Renal pelvis (tissue), 4 donors: ENCODE measurements around the gene PRND. TPM values are rescaled to one million over a fixed set of nuclear protein-coding genes. Genes with fewer than 3 reads are reported as not detected.
"Not testable (repeated sequence)": the region's sequence is repeated elsewhere in the genome, so short reads cannot be mapped to it uniquely, and the experiment has no call there.

Experiments used
- DNase-seq: peaks from one replicate; pipeline ENCODE4 v3.0.0-alpha.2; 2013
- polyA plus RNA-seq, 3 donors: library from polyadenylated mRNA; unstranded; fragments of 120-200 nt; gene quantifications; one replicate each; pipeline ENCODE4 v1.2.1, GENCODE V29; 2013; ENCODE audit not compliant: insufficient read length in 3 of 3

PRND gene
- polyA plus RNA-seq, 3 donors, result 2.7 to 3.8 (median 3.3) TPM

GRCh38 chr20:4730780-4731179 is 9.1 kb downstream of the PRND start:
- DNase-seq, result no peak

DNA sequence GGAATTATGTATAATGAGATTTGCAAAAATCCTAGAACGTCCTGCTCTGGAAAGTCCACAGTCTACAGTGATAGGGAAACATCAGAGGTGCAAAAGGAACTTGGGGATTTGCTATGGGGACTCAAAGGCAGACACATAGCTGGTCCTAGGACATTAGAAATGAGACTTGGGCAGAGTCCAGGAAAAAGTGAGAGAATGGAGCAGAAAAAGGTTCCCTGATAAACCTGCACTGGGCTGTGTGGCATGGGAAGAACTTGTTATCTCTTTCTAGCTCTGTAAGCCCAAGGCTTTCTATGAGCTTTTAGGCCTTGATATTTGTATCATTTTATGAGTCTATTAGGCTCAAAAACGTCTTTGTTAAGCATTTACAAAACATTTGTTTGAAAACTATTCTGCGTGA is 15.2 kb downstream of the PRND start:
- no peak for DNase-seq

- DNase-seq, result no peak
These were observed 16.3 kb downstream of the PRND start for GRCh38 chr20:4737857-4738627.

GRCh38 chr20:4740774-4741431 is 19.2 kb downstream of the PRND start:
- DNase-seq, result no peak

DNA sequence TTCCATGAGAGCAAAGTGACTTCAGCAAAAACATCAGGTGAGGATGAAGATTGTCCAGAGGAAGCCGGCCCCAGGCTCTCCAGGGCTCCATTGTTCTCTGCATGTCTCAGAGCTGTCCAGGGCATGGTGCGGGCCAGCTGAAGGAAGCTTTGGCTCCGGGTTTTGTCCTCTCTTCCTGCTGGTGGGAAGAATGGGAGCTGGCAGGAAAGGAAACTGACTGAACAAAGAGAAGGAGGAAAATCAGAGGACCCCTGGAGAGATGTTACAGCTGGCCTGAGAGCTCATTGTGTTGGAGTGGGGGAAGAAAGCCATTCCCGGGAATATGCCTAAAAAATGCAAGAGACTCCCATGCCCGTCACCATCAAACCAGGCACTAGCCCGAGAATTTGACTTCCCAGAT is 27.1 kb downstream of the PRND start:
- no peak for DNase-seq

DNA sequence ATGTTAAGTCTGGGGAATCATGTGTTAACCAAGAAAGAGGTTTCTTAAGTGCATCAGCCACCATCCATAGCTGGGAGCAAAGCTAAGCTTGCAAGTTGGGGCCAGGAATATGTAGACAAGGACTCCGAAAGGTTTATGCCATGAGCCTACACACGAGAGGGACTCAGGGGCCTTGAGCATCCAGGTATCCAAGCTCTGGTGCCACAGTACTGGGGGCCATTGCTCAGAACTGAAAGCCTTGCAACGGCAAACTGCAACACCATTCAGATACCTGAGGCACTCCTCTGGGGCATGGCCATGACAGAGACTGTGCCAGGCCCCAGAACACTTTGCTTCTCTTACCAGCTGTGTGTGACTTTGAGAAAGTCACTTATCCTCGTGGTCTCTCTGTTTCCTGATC is 27.6 kb downstream of the PRND start:
- DNase-seq, result no peak

DNA sequence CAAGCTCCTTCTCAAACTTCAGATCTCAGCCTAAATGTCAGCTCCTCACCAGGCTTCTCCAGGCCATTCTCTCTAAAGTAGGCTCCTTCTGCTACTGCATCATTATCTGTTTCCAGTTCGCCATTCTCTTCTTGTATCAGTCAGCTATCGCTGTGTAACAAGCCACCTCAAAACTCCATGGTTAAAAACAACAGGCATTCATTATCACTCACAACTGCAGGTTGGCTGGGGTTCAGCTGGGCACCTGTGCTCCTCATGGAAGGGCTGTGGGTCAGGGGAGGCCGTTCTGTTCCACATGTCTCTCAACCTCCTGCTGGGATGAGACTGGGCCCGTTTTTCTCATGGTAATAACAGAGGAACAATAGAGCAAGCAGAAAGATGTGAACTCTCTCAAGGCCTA is 28.7 kb downstream of the PRND start:
- DNase-seq, result no peak

DNA sequence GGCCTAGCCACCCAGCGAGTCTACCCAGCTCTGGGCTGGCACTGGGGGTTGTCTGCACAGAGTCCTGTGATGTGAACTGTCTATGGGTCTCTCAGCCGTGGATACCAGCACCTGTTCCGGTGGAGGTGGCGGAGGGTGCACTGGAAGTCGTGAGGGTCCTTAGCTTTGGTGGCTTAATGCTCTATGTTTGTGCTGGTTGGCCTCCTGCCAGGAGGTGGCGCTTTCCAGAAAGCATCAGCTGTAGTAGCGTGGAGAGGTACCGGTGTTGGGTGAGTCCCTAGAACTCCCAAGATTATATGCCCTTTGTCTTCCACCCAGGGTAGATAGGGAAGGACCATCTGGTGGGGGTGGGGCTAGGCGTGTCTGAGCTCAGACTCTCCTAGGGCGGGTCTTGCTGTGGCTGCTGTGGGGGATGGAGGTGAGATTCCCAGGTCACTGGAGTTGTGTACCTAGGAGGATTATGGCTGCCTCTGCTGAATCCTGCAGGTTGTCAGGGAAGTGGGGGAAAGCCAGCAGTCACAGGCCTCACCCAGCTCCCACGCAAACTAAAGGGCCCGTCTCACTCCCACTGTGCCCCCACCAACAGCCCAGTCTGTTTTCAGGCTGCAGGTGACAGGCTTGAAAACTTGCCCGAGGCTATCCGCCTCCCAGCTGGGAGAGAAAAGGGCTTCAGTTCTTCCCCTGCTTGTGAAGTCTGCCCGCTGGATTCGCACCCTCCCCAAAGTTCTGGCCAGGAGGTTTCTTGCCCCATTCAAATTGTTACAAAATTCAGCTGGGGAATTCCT is 37.6 kb downstream of the PRND start:
- DNase-seq, result not testable (repeated sequence)

DNA sequence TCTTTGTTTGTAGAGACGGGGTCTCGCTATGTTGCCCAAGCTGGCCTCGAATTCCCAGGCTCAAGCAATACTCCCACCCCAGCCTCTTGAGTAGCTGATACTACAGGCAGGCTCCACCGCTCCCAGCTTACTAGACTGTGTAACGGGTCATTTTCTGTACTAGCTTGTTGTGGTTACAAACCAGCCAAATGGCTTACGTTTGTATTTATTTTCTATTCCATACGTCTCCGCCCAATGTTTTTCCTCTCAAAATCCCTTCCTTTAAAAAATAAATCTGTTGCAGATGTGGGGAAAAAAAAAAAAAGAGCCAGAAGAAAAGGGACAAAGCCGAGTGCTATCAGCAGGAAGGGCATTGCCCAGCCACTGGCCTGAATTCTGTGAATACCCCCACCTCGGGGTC is 41.6 kb downstream of the PRND start:
- DNase-seq, result no peak

GRCh38 chr20:4763723-4764510 is 42.2 kb downstream of the PRND start:
- no peak for DNase-seq

- no peak for DNase-seq
These were observed 43.1 kb downstream of the PRND start for GRCh38 chr20:4764805-4765204.

DNA sequence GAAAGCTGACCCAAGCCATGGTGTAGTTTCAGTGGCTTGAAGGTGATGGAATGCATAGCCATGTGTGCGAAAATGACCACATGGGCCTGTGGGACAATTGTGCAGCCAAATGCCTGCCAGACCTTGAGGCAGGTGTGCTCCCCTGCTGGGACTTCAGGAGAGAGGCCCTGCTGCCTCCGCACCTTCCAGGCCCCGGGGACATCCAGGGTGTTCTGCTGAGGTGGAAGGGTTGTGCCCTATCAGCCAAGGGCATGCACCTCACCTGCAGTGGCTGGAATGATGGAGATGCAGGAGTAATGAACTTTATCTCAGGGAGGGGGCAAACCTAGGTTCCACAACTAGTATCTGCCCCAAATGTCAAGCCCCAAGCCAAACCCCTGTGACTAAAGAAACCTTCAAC is 44.0 kb downstream of the PRND start:
- DNase-seq, result no peak

DNA sequence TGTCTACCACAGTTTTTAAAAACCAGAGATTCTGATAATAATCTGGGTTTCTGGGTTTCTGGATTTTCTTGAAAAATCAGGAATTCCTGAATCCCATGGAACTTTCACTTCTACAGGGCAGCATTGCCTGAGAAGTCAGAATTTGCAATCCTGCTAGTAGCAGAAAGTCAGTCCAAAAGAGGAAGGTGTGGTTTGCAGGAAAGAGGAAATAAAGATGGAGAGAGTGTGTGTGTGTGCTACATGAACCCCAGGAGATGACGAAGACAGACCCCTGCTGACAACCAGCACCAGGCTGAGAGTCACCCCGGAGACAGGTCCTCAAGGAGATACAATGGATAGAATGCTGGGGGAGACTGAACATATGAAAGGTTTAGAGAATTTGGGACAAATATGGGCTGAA is 44.9 kb downstream of the PRND start:
- no peak for DNase-seq

DNA sequence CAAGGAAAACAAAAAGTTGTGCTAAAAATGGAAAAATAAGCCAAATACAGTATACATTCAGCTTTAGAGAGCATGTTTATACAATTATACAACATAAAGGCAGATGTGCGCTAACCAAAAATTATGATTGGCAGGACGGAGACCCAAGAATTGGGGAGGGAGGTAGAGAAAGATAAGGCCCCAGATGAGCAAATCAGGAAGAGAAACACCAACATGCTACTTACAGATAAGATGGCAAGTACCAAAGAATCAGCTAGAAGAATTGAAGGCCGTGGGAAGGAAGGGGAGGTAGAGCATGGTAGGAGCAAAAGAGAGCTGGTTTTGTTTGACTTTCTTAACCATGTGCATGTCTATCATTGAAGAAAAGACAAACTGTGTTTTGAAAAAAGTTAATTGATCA is 45.4 kb downstream of the PRND start:
- no peak for DNase-seq

DNA sequence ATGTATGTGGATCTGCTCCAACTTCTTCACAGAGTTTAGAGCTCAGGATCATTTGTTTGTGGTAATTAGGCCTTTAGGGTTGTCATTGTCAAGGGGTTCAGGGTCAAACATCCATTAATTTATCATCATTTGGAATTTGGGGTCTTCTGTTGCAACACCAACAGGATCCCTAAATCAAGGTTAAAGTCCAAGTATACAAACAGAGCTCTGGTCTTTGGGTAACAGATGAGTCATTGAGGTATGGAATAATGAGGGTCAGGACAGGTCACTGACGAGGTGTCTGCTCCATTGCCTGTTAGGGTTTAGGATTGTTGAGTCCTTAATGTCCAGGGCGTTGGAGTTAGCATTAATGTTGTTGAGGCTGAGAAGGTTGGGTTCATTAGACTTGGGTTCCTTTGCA is 47.6 kb downstream of the PRND start:
- DNase-seq, result no peak

DNA sequence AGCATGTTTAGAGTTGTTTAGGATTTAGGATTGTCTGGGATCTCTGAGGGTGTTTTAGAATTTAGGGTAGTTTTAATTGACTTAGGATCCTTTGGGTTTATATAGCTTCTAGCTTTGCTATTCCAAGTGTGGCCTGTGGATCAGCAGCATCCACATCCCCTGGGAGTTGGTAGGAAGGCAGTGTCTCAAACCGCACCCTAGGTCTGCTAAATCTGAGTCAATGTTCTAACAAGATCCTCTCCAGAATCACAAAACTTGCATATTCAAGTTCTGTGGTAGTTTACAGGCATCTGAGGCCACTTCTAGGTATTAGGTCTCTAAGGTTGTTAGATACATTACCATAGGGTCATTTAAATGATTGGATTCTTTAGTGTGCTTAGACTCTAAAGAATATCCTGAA is 48.3 kb downstream of the PRND start:
- no peak for DNase-seq

- DNase-seq, result no peak
These were observed 49.3 kb downstream of the PRND start for GRCh38 chr20:4771004-4771403.

DNA sequence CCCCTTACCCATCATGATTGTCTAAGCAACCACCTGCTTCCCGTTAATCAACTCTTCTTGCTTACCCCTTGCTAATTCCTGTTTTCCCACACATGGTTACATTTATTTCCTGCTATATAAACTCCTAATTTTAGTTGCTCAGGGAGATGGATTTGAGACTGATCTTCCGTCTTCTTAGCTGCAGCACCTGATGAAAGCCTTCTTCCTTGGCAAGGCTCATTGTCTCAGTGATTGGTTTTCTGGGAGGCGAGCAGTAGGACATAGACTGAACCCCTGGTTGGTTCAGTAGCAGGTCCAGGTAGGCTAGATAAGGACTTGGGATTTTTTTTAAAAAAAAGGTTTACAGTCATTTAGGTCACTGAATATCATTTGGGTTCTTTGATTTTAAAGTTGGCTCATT is 50.4 kb downstream of the PRND start:
- DNase-seq, result no peak

GRCh38 chr20:4773014-4773413 is 51.3 kb downstream of the PRND start:
- DNase-seq, result not testable (repeated sequence)

DNA sequence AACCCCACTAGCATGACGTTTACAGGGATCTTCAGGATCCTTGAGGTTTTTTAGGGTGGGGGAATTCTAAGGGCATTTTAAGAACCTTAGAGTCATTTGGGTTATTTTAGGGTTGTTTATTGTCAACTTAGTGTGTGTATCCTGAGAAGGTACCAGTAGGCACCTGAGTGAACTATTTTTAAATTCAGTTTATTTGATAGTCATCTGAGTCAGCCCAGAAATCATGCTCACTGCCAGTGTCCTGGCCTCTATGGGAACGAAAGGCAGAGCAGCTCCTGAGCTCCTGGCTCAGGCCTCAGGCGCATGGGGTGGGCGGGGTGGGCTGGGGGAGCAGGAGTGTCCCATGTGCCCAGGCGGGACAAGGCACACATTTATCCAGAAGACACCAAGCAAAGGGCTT is 52.0 kb downstream of the PRND start:
- DNase-seq, result no peak

- DNase-seq, result no peak
These were observed 52.5 kb downstream of the PRND start for GRCh38 chr20:4774207-4774606.
